Coronary artery (tissue), 2 donors: ENCODE measurements around the gene ANO2.

Experiments
- DNase-seq: peaks from one replicate; pipeline ENCODE4 v3.0.0-alpha.2; 2017; ENCODE audit warnings: low spot score
- H3K27ac ChIP-seq, 2 donors: fragments of 200-600 bp; sonication (generic); one replicate each; pipeline ENCODE4 v1.5.1; 2016 to 2019
- H3K4me3 ChIP-seq: fragments of 200-600 bp; sonication (generic); 2 replicates; pipeline ENCODE4 v1.5.1; 2016; ENCODE audit warnings: mild to moderate bottlenecking, moderate library complexity
- CTCF ChIP-seq: fragments of 200-600 bp; sonication (generic); IDR thresholded peaks from one replicate; pipeline ENCODE4 v1.5.1; 2019; ENCODE audit warnings: antibody characterized with exemption

ANO2 gene

GRCh38 chr12:5817246-5817645 is 127.8 kb downstream of the ANO2 start:
- Histone ChIP-seq H3K4me3 (no peak overlapping the region), H3K27ac (no peak overlapping the region)
- no peak for DNase-seq
- TF ChIP-seq CTCF = no peak

DNA sequence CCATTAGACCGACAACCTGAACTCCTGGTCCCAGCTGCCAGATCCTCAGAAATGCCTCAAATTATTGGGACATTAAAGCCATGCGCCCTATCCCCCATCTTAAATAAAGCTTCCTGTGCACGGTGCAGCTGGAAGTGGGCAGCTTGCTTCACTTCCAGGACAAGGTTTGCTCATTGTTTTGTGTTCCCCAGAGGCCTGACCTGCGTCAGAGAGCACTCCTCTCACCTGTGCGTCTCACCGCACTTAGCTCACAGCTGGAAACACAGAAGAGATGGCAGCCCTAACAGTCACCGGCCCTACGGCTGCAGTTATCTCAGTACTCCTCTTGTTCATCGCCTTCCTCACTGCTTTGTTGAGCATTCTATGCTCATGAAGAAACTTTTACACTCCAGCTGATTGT is 135.5 kb downstream of the ANO2 start:
- no peak for DNase-seq
- TF ChIP-seq CTCF = no peak
- no peak overlapping the region for H3K4me3 ChIP-seq
- H3K27ac ChIP-seq = no peak overlapping the region

DNA sequence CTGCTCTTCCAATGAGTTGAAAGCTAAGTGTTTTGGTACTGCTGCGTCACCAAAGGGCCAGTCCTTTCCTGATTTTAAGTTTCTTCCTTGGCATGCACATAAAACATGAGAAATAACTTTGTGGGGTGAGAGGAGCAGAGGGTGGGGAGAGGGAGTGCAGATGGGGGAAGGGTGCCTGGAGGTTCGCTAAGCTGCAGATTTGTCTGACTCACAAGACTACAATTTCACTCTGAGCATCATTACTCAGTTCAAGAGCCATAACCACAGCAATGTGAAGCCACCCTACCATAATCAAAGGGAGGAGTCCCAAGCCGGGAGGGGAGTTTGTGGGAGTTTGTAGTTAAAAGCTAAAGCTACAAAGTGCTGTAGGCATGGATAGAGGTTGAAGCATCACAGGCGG is 136.1 kb downstream of the ANO2 start:
- no peak for DNase-seq
- Histone ChIP-seq H3K27ac (no peak overlapping the region), H3K4me3 (no peak overlapping the region)
- TF ChIP-seq CTCF = no peak

- Histone ChIP-seq H3K4me3 (no peak overlapping the region), H3K27ac (no peak overlapping the region)
- no peak for TF ChIP-seq CTCF
- DNase-seq = no peak
Measured at GRCh38 chr12:5807514-5808219, 137.4 kb downstream of the ANO2 start.

DNA sequence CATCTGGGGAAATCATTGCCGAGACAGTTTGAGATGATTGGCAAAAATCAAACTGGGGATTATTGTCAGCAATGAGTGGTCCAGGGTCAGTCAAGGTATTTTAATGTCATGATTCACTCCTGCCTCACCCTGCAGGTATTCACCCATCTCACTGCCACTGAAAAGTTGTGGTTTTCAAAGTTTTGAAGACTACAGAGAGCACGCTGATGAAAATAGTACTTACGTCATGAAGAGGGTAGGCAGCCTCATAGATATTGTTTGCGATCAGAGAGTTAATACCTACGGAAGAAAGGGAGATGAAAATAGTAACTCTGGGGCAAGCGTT is 138.0 kb downstream of the ANO2 start:
- DNase-seq = no peak
- no peak overlapping the region for H3K4me3 ChIP-seq

DNA sequence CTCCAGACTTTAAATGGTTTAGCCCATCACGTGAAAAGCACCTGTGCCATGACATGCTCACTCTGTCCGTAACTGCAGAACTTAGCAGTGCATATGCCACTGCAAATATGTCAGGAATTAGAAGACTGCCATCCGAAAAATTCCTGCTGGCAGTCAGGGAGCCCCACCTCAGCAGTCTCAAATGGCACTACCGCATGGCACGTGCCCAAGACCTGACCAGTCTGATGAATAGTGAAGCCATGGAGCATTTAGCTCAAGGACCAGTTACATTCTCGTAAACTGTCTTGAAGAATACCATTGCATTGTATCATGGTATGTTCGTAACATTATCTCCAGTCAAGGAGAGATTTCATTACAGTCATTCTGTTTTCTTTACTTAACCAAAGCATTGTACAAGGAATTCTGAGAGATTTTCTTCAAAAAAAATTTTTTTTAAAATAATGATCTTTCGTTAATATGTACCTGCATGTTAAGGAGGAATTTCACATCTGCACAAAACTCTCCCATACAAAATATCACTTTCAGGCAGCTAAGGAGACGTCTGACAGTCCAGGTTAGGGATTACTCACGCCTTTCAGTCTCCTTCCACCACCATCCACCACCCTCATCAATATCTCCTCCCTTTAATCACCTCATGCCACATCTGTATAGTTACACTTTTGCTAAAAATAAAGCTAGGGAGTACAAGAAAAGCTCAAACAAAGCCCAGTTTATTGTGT is 138.5 kb downstream of the ANO2 start:
- no peak for TF ChIP-seq CTCF
- H3K27ac ChIP-seq = no peak overlapping the region
- no peak overlapping the region for H3K4me3 ChIP-seq
- no peak for DNase-seq

More for the DNA sequence above, 138.0 kb downstream of the ANO2 start:
- no peak for TF ChIP-seq CTCF
- no peak overlapping the region for H3K27ac ChIP-seq

DNA sequence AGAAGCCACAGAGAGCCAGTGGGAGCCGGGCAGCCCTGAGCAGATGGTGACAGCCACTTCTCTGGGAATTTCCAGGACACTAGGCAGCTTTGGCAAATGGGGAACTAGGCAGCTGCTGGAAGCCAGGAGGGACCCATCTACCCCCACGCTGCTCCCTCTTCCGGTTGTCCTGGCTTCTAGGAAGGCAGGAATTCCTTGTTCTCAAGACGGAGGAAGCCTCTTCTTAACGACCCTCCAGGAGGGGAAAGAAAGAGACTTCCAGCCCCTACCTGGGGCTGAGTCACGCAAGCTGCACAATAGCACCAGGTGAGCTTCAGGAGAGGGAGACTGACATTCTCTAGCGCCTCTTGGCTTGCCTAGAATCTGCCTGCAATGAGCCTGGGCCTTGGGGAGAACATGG is 141.5 kb downstream of the ANO2 start:
- no peak for TF ChIP-seq CTCF
- H3K27ac ChIP-seq = no peak overlapping the region
- DNase-seq = no peak
- H3K4me3 ChIP-seq = no peak overlapping the region
